Natural killer cell (primary cell): ENCODE results near the gene GRM1. TPM values are rescaled to one million over a fixed set of nuclear protein-coding genes. Genes with fewer than 3 reads are reported as not detected.

Experiments used
- ATAC-seq, 3 donors: fragments of 150-1000 bp in 2 of 3; fragments of 200-7000 bp in 1 of 3; cut with Tn5 transposase; 1 replicate in 1 of 3; 2 replicates in 2 of 3; pipeline ENCODE4 v1.10.0; 2021; ENCODE audit warnings: mild to moderate bottlenecking in 2 of 3, moderate library complexity in 2 of 3
- DNase-seq, 2 donors: peaks; one replicate each; pipeline versions ENCODE4 v3.0.0 to v3.0.0-alpha.2; 2013 to 2021; ENCODE audit warnings: mixed read lengths in 1 of 2
- H3K27ac ChIP-seq: one replicate; pipeline ENCODE4 v1.5.1; 2013; ENCODE audit warnings: mild to moderate bottlenecking, low read length
- H3K27me3 ChIP-seq: one replicate; pipeline ENCODE4 v1.6.1; 2013; ENCODE audit warnings: low read length; ENCODE audit not compliant: control insufficient read depth, insufficient read depth
- H3K36me3 ChIP-seq: one replicate; pipeline ENCODE4 v1.6.1; 2013; ENCODE audit warnings: low read length; ENCODE audit not compliant: control insufficient read depth, insufficient read depth
- H3K4me1 ChIP-seq: one replicate; pipeline ENCODE4 v1.6.1; 2013; ENCODE audit warnings: low read length; ENCODE audit not compliant: control insufficient read depth, insufficient read depth
- H3K4me3 ChIP-seq: one replicate; pipeline ENCODE4 v1.5.1; 2013; ENCODE audit warnings: low read length
- H3K9me3 ChIP-seq: one replicate; pipeline ENCODE4 v1.6.1; 2013; ENCODE audit warnings: low read length; ENCODE audit not compliant: control insufficient read depth, insufficient read depth
- H3K27ac Mint-ChIP-seq, 2 donors: one replicate each; pipeline ENCODE4 v1.8.0; 2022; ENCODE audit warnings: mild to moderate bottlenecking in 2 of 2, mixed read lengths in 2 of 2, moderate library complexity in 1 of 2
- H3K27me3 Mint-ChIP-seq, 2 donors: one replicate each; pipeline ENCODE4 v1.8.0; 2022; ENCODE audit warnings: low read depth in 2 of 2, mixed read lengths in 2 of 2
- H3K36me3 Mint-ChIP-seq: one replicate; pipeline ENCODE4 v1.8.0; 2022; ENCODE audit warnings: mixed read lengths
- H3K4me1 Mint-ChIP-seq, 2 donors: one replicate each; pipeline ENCODE4 v1.8.0; 2022; ENCODE audit warnings: mixed read lengths in 2 of 2
- H3K4me3 Mint-ChIP-seq: one replicate; pipeline ENCODE4 v1.8.0; 2022; ENCODE audit warnings: mild to moderate bottlenecking, moderate library complexity, mixed read lengths
- H3K9me3 Mint-ChIP-seq, 2 donors: one replicate each; pipeline ENCODE4 v1.8.0; 2022; ENCODE audit warnings: mixed read lengths in 2 of 2
- WGBS: methylation state at CpG from one replicate; pipeline ENCODE4 v1.1.7; 2013; ENCODE audit warnings: missing lambda C conversion rate; ENCODE audit not compliant: insufficient coverage; 5-methylcytosine and 5-hydroxymethylcytosine counted together
- intact Hi-C: fragments of 100-400 bp; cut with micrococcal nuclease; formaldehyde crosslinking; loops from one replicate; pipeline ENCODE4 v1.14.2; 2022
- total RNA-seq, 4 donors: library from RNA; stranded (reverse); fragments of 120-200 nt in 1 of 4; gene quantifications; one replicate each; pipeline versions ENCODE4 v1.2.3 to v1.2.4, GENCODE V29; 2013 to 2022
- TF ChIP-seq, protein P1 (sequence below): fragments of 200-600 bp; IDR thresholded peaks from one replicate; pipeline ENCODE4 v1.8.0; 2022; ENCODE audit warnings: antibody characterized with exemption

Gene GRM1
- total RNA-seq, 3 donors from 2014 or later (not counting 1 experiment from before 2014, with no cell fraction given), result not detected

DNA sequence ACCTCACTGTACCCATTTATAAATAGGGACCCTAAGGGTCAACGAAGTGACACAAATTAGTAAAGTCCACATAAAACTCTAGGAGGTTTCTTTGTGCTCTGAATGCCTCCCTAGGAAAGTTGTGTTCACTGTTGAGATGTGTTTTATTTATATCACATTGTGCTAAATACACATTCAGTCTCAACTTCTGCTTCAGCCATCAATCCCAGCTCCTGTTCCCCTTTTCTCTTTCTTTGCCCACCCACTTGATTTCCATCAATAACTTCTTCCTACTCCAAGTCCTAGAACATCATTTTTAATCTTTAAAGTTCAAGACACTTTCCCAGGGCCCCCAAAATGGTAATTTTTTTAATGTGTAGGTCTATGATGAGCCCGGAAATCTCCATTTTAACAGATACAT lies 306.5 kb downstream of the GRM1 start:
- 100% methylated on average over 1 of the region's 2 CpGs for WGBS

DNA sequence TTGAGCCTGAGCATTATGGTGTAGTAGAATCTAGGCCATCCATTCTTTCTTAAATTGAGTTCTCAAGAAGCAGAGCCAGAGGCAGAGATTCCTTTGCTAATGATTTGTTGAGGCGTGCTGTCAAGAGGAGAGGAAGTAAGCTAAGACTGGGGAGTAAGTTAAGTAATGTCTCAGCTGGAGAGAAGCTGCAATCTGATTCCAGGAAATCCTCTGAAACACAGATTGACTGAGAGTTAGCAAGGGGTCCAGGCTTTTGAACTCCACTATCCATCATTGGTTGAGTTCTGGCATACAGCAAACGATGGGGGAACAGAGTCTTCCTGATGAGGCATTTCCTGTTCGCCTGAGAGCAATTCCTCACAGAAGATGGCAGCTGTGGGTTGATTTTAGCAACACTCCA lies 307.3 kb downstream of the GRM1 start:
- DNase-seq, result no peak
- H3K9me3 Mint-ChIP-seq, result peaks cover 3 to 5% of the 10 kb centered on the region in 2 donors
- no peak overlapping the region for H3K27ac Mint-ChIP-seq
- no peaks in the 10 kb centered on the region for H3K36me3 Mint-ChIP-seq
- no peak overlapping the region for H3K4me3 Mint-ChIP-seq
- Histone ChIP-seq H3K36me3 (no peaks in the 10 kb centered on the region), H3K4me3 (no peak overlapping the region), H3K27ac (no peak overlapping the region), H3K9me3 (no peaks in the 10 kb centered on the region), H3K4me1 (no peaks in the 10 kb centered on the region), H3K27me3 (no peaks in the 10 kb centered on the region)
- TF ChIP-seq, protein P1, sequence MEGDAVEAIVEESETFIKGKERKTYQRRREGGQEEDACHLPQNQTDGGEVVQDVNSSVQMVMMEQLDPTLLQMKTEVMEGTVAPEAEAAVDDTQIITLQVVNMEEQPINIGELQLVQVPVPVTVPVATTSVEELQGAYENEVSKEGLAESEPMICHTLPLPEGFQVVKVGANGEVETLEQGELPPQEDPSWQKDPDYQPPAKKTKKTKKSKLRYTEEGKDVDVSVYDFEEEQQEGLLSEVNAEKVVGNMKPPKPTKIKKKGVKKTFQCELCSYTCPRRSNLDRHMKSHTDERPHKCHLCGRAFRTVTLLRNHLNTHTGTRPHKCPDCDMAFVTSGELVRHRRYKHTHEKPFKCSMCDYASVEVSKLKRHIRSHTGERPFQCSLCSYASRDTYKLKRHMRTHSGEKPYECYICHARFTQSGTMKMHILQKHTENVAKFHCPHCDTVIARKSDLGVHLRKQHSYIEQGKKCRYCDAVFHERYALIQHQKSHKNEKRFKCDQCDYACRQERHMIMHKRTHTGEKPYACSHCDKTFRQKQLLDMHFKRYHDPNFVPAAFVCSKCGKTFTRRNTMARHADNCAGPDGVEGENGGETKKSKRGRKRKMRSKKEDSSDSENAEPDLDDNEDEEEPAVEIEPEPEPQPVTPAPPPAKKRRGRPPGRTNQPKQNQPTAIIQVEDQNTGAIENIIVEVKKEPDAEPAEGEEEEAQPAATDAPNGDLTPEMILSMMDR, result no peak
- no peaks in the 10 kb centered on the region for H3K27me3 Mint-ChIP-seq
- 66% methylated on average over 3 of the region's 3 CpGs for WGBS
- ATAC-seq, result no peak
- intact Hi-C loops, result no loop called here
- H3K4me1 Mint-ChIP-seq, result no peaks in the 10 kb centered on the region

More for the DNA sequence above, 306.5 kb downstream of the GRM1 start:
- no peaks in the 10 kb centered on the region for H3K27me3 ChIP-seq
- ATAC-seq (no peak), DNase-seq (no peak)
- no peaks in the 10 kb centered on the region for H3K36me3 ChIP-seq
- intact Hi-C loops, result no loop called here
- no peaks in the 10 kb centered on the region for H3K36me3 Mint-ChIP-seq
- H3K4me3 ChIP-seq, result no peak overlapping the region
- H3K27ac ChIP-seq, result no peak overlapping the region
- H3K4me1 Mint-ChIP-seq, result no peaks in the 10 kb centered on the region
- no peaks in the 10 kb centered on the region for H3K27me3 Mint-ChIP-seq
- peaks cover 6 to 7% of the 10 kb centered on the region in 2 donors for H3K9me3 Mint-ChIP-seq
- no peaks in the 10 kb centered on the region for H3K9me3 ChIP-seq
- no peaks in the 10 kb centered on the region for H3K4me1 ChIP-seq
- TF ChIP-seq, protein P1, result no peak
- H3K4me3 Mint-ChIP-seq, result no peak overlapping the region
- H3K27ac Mint-ChIP-seq, result no peak overlapping the region

DNA sequence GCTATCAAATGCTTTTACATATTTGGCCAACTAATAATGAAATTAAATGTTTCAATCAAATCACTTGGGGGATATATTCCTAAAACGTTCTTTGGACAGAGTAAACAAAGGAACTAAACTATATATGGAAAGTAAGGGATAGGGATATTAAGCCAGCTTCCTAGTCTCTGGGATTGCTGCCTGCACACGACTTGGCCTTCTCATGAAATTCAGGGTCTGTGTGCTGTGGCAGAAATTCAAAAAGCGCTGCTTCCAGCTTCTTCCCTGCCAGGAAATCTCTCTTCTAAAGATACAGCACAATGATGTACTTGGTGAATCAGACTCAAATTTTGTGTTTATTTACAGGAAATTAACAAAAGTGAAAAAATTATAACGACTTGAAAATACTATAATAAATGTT lies 308.5 kb downstream of the GRM1 start:
- TF ChIP-seq, protein P1, result no peak
- no peak overlapping the region for H3K27ac ChIP-seq
- H3K4me1 ChIP-seq, result no peaks in the 10 kb centered on the region
- H3K4me3 ChIP-seq, result no peak overlapping the region
- H3K4me1 Mint-ChIP-seq, result no peaks in the 10 kb centered on the region
- WGBS, result 89% methylated on average over 3 of the region's 4 CpGs
- H3K4me3 Mint-ChIP-seq, result no peak overlapping the region
- H3K27ac Mint-ChIP-seq, result no peak overlapping the region
- peaks cover 3 to 5% of the 10 kb centered on the region in 2 donors for H3K9me3 Mint-ChIP-seq
- H3K9me3 ChIP-seq, result no peaks in the 10 kb centered on the region
- no peaks in the 10 kb centered on the region for H3K27me3 Mint-ChIP-seq
- H3K36me3 ChIP-seq, result no peaks in the 10 kb centered on the region
- intact Hi-C loops, result no loop called here
- ATAC-seq (no peak), DNase-seq (no peak)
- H3K36me3 Mint-ChIP-seq, result no peaks in the 10 kb centered on the region
- no peaks in the 10 kb centered on the region for H3K27me3 ChIP-seq

DNA sequence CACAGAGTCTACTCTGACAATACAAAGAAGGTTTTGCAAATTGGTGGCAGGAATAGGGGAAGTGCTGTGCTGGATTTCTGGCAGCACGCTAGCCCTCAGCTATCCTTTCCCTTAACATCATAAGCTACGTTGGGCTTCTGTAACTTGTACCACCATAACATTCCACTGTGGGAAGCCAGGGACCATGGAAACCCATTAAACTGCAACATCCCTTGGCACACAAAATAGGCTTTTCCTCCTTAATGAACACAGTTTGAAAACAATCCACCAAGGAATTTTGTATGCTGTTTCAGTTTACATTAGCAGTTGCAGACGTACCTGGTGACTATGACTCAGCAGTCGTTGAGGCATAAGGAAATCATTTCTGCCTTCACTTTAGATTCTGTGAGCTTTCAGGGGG lies 310.9 kb downstream of the GRM1 start:
- Mint-ChIP-seq H3K4me1 (no peaks in the 10 kb centered on the region), H3K27me3 (no peaks in the 10 kb centered on the region), H3K36me3 (no peaks in the 10 kb centered on the region), H3K4me3 (no peak overlapping the region), H3K9me3 (peaks cover 3 to 5% of the 10 kb centered on the region in 2 donors), H3K27ac (no peak overlapping the region)
- Histone ChIP-seq H3K4me1 (no peaks in the 10 kb centered on the region), H3K27me3 (no peaks in the 10 kb centered on the region), H3K9me3 (no peaks in the 10 kb centered on the region), H3K36me3 (no peaks in the 10 kb centered on the region), H3K27ac (no peak overlapping the region), H3K4me3 (no peak overlapping the region)
- no peak for ATAC-seq
- no peak for DNase-seq
- WGBS, result 39% methylated on average over 4 of the region's 4 CpGs
- intact Hi-C loops, result no loop called here
- TF ChIP-seq, protein P1, result no peak
